IMR-90 (cell line): ENCODE measurements around the gene RASAL1.

ENCODE experiments used
- CTCF ChIP-seq: conservative IDR thresholded peaks from 2 replicates; pipeline ENCODE4 v1.5.1; 2012; ENCODE audit warnings: mild to moderate bottlenecking, low read depth, low read length, improper control_type of control experiment
- ELK1 ChIP-seq: fragments of 150-350 bp; IDR thresholded peaks from 2 replicates; pipeline ENCODE4 v1.6.1; 2016; ENCODE audit warnings: low read depth, mild to moderate bottlenecking, low read length, moderate library complexity, borderline replicate concordance
- MXI1 ChIP-seq: IDR thresholded peaks from 2 replicates; pipeline ENCODE4 v1.6.1; 2012; ENCODE audit warnings: low read depth, mild to moderate bottlenecking, low read length, moderate library complexity, borderline replicate concordance
- POLR2A ChIP-seq: IDR thresholded peaks from 2 replicates; pipeline ENCODE4 v1.6.1; 2012; ENCODE audit warnings: mild to moderate bottlenecking, low read depth, low read length
- RAD21 ChIP-seq: IDR thresholded peaks from 2 replicates; pipeline ENCODE4 v1.6.1; 2012; ENCODE audit warnings: low read length, improper control_type of control experiment
- RFX5 ChIP-seq: IDR thresholded peaks from 2 replicates; pipeline ENCODE4 v1.8.0; 2012; ENCODE audit warnings: low read depth, mild to moderate bottlenecking, low read length, moderate library complexity

GRCh38 chr12:113103756-113104450 is 31.7 kb downstream of the RASAL1 start:
- TF ChIP-seq ELK1 (no peak), POLR2A (no peak), CTCF (no peak), RFX5 (no peak), MXI1 (no peak), RAD21 (no peak)
